Gastrocnemius medialis (tissue), 4 donors: Measurements from ENCODE around the gene ARHGEF17. TPM values are rescaled to one million over a fixed set of nuclear protein-coding genes. Genes with fewer than 3 reads are reported as not detected.

Experiments used
- ATAC-seq, 2 donors: fragments of 150-250 bp; one replicate each; pipeline ENCODE4 v1.9.1; 2016
- DNase-seq, 2 donors: peaks; one replicate each; pipeline ENCODE4 v3.0.0-alpha.2; 2019
- H3K27ac ChIP-seq, 4 donors: fragments of 200-600 bp; sonication (generic); 1 replicate in 1 of 4; 2 replicates in 3 of 4; pipeline ENCODE4 v1.5.1; 2016 to 2018; ENCODE audit warnings: mild to moderate bottlenecking in 2 of 4, moderate library complexity in 1 of 4
- H3K27me3 ChIP-seq, 3 donors: fragments of 200-600 bp; sonication (generic) in 2 of 3; 1 replicate in 1 of 3; 2 replicates in 2 of 3; pipeline versions ENCODE4 v1.5.1 to v1.6.0; 2016 to 2019; ENCODE audit warnings: mild to moderate bottlenecking in 1 of 3, moderate library complexity in 1 of 3
- H3K36me3 ChIP-seq, 2 donors: fragments of 200-600 bp; sonication (generic) in 1 of 2; one replicate each; pipeline ENCODE4 v1.5.1; 2017 to 2018
- H3K4me1 ChIP-seq, 2 donors: fragments of 200-600 bp; sonication (generic) in 1 of 2; one replicate each; pipeline ENCODE4 v1.5.1; 2016 to 2017; ENCODE audit warnings: mild to moderate bottlenecking in 2 of 2
- H3K4me3 ChIP-seq, 4 donors: fragments of 200-600 bp; sonication (generic) in 3 of 4; 1 replicate in 1 of 4; 2 replicates in 3 of 4; pipeline ENCODE4 v1.5.1; 2016 to 2019; ENCODE audit warnings: mild to moderate bottlenecking in 2 of 4
- H3K9me3 ChIP-seq, 3 donors: fragments of 200-600 bp; sonication (generic) in 2 of 3; 1 replicate in 1 of 3; 2 replicates in 2 of 3; pipeline ENCODE4 v1.5.1; 2016 to 2019
- POLR2A ChIP-seq, 2 donors: fragments of 450-650 bp; IDR thresholded peaks; one replicate each; pipeline ENCODE4 v1.6.1; 2017; ENCODE audit warnings: antibody characterized with exemption in 2 of 2, mild to moderate bottlenecking in 2 of 2, moderate library complexity in 2 of 2
- in situ Hi-C, 4 donors: fragments of 200-750 bp; cut with MboI; loops; one replicate each; pipeline versions ENCODE4 v1.15.0 to v1.8.0; 2017; ENCODE audit warnings: low sequenced_read_pairs in 4 of 4
- intact Hi-C: fragments of 100-400 bp; cut with DNase I; formaldehyde crosslinking; loops from one replicate; pipeline ENCODE4 v1.15.1; 2023; ENCODE audit warnings: low total_unique reads
- total RNA-seq, 4 donors: library from RNA; depleted of rRNA; stranded (reverse); fragments of >200 nt; gene quantifications; one replicate each; pipeline versions ENCODE4 v1.1.0 to v1.2.3, GENCODE V29; 2016
- TF ChIP-seq, protein P1 (sequence below), 5 experiments: fragments of 450-650 bp in 3 of 5; fragments of 200-600 bp in 2 of 5; sonication (generic) in 2 of 5; IDR thresholded peaks in 4 of 5; conservative IDR thresholded peaks in 1 of 5; 1 replicate in 4 of 5; 2 replicates in 1 of 5; pipeline ENCODE4 v1.5.1; 2016 to 2019; ENCODE audit warnings: antibody characterized with exemption in 5 of 5, mild to moderate bottlenecking in 3 of 5, moderate library complexity in 3 of 5

Gene ARHGEF17
- total RNA-seq, 4 donors from 2014 or later: 8.9 to 16.9 (median 13.9) TPM

DNA sequence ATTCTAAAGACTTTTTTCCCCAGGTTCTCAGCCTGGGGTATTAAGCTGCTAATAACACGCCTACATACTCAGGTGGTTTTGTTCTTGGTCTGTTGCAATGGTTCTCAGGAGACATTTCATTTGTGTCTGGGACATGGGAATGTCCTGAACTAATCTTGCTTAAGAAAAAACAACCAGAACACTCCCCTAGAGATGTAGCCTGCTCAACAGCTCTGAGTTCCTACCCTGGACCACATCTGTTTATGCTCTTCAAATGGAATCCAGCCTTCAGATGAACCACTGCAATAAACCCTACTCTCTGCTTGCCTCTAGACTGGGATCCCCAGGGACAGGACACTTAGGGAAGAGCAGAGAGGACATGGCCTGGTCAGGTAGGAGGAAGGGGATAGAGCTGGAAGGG is 98.1 kb downstream of the ARHGEF17 start:
- H3K4me1 ChIP-seq: peaks cover 4 to 9% of the 10 kb centered on the region in 2 donors
- no peak overlapping the region for H3K4me3 ChIP-seq
- intact Hi-C loops: no loop called here
- in situ Hi-C loops: loop anchor here (5.0 to 10.0 kb wide), 2 partner anchors 249 to 256 kb away; no protein-coding TSS in a partner anchor
- peaks cover 0 to 13% of the 10 kb centered on the region in 2 donors for H3K36me3 ChIP-seq
- no peak for ATAC-seq
- TF ChIP-seq, protein P1, sequence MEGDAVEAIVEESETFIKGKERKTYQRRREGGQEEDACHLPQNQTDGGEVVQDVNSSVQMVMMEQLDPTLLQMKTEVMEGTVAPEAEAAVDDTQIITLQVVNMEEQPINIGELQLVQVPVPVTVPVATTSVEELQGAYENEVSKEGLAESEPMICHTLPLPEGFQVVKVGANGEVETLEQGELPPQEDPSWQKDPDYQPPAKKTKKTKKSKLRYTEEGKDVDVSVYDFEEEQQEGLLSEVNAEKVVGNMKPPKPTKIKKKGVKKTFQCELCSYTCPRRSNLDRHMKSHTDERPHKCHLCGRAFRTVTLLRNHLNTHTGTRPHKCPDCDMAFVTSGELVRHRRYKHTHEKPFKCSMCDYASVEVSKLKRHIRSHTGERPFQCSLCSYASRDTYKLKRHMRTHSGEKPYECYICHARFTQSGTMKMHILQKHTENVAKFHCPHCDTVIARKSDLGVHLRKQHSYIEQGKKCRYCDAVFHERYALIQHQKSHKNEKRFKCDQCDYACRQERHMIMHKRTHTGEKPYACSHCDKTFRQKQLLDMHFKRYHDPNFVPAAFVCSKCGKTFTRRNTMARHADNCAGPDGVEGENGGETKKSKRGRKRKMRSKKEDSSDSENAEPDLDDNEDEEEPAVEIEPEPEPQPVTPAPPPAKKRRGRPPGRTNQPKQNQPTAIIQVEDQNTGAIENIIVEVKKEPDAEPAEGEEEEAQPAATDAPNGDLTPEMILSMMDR (IDR thresholded peaks at IDR 0.05 in 4 of 5, conservative IDR thresholded peaks at IDR 0.05 in 1 of 5): no peak
- no peak for TF ChIP-seq POLR2A (IDR thresholded peaks at IDR 0.05)
- H3K27me3 ChIP-seq: no peaks in the 10 kb centered on the region
- DNase-seq: no peak
- no peaks in the 10 kb centered on the region for H3K9me3 ChIP-seq
- no peak overlapping the region for H3K27ac ChIP-seq

DNA sequence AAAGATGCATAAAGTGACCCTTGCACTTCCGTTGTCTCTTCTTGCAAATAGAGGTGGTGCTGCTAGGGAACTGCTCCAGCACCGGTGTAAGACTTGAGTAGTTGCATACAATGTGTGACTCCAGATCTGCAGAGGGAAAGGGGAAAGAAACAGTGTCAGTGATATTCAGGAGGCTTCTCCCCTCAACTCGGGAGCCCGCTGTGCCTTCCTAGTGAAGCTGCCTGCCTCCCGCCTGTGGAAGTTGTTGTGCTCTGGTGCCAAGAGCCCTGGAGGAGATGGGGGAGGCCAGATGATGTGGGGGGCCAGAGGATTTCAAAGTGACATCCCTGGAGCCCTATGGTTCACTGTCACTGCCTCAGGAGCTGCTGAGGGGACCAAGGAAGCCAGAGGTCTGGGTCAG is 98.5 kb downstream of the ARHGEF17 start:
- TF ChIP-seq POLR2A (IDR thresholded peaks at IDR 0.05): no peak
- TF ChIP-seq, protein P1 (IDR thresholded peaks at IDR 0.05 in 4 of 5, conservative IDR thresholded peaks at IDR 0.05 in 1 of 5): no peak
- ATAC-seq: no peak
- intact Hi-C loops: no loop called here

DNA sequence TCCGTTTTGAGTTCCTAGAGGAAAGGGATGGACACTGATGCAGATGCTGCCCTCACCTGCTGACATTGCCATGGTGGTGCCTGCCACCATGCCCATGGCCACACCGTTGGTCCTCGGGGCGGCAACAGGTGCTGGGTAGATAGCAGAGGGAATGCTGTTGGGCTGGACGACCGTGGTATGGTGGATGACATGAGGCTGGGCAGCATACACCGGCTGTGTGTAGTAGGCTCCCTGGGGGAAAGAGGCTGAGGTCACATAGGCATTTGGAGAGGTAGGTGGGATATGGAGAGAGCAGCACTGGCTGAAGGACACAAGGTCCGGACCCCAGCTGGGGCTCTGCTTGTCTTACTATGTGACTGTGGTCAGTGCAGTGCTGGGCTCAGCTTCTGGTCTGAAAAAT is 101.4 kb downstream of the ARHGEF17 start:
- TF ChIP-seq, protein P1 (IDR thresholded peaks at IDR 0.05 in 4 of 5, conservative IDR thresholded peaks at IDR 0.05 in 1 of 5): no peak
- TF ChIP-seq POLR2A (IDR thresholded peaks at IDR 0.05): no peak
- Histone ChIP-seq H3K4me1 (peaks cover 6 to 13% of the 10 kb centered on the region in 2 donors), H3K27me3 (no peaks in the 10 kb centered on the region), H3K9me3 (no peaks in the 10 kb centered on the region), H3K27ac (no peak overlapping the region), H3K4me3 (no peak overlapping the region), H3K36me3 (peaks cover 0 to 13% of the 10 kb centered on the region in 2 donors)
- ATAC-seq (no peak), DNase-seq (no peak)
- intact Hi-C loops: no loop called here
- in situ Hi-C loops: loop anchor here (5.0 to 10.0 kb wide), 2 partner anchors 245 to 253 kb away; no protein-coding TSS in a partner anchor

More for the DNA sequence above, 98.5 kb downstream of the ARHGEF17 start:
- Histone ChIP-seq H3K36me3 (peaks cover 0 to 13% of the 10 kb centered on the region in 2 donors), H3K4me3 (no peak overlapping the region), H3K27ac (no peak overlapping the region), H3K4me1 (peaks cover 4 to 9% of the 10 kb centered on the region in 2 donors), H3K27me3 (no peaks in the 10 kb centered on the region), H3K9me3 (no peaks in the 10 kb centered on the region)
- DNase-seq: no peak
- in situ Hi-C loops: loop anchor here (5.0 to 10.0 kb wide), 2 partner anchors 248 to 256 kb away; no protein-coding TSS in a partner anchor

- in situ Hi-C loops (no loop called here), intact Hi-C loops (no loop called here)
- Histone ChIP-seq H3K27ac (no peak overlapping the region), H3K27me3 (no peaks in the 10 kb centered on the region), H3K36me3 (peaks cover 0 to 13% of the 10 kb centered on the region in 2 donors), H3K4me1 (peaks cover 16 to 25% of the 10 kb centered on the region in 2 donors), H3K9me3 (no peaks in the 10 kb centered on the region), H3K4me3 (no peak overlapping the region)
- ATAC-seq (no peak), DNase-seq (no peak)
- TF ChIP-seq, protein P1 (IDR thresholded peaks at IDR 0.05 in 4 of 5, conservative IDR thresholded peaks at IDR 0.05 in 1 of 5): no peak
- TF ChIP-seq POLR2A (IDR thresholded peaks at IDR 0.05): no peak
Observed at GRCh38 chr11:73410627-73411026, 102.6 kb downstream of the ARHGEF17 start.

- no peak for ATAC-seq
- TF ChIP-seq, protein P1 (IDR thresholded peaks at IDR 0.05 in 4 of 5, conservative IDR thresholded peaks at IDR 0.05 in 1 of 5): no peak
- TF ChIP-seq POLR2A (IDR thresholded peaks at IDR 0.05): no peak
- in situ Hi-C loops: no loop called here
Observed at GRCh38 chr11:73411031-73411430, 103.0 kb downstream of the ARHGEF17 start.

More at GRCh38 chr11:73411031-73411430, 103.0 kb downstream of the ARHGEF17 start:
- H3K36me3 ChIP-seq: peaks cover 0 to 13% of the 10 kb centered on the region in 2 donors
- no peak for DNase-seq
- no peak overlapping the region for H3K4me3 ChIP-seq
- no peaks in the 10 kb centered on the region for H3K9me3 ChIP-seq
- peaks cover 20 to 29% of the 10 kb centered on the region in 2 donors for H3K4me1 ChIP-seq
- no peak overlapping the region for H3K27ac ChIP-seq
- intact Hi-C loops: no loop called here
- H3K27me3 ChIP-seq: no peaks in the 10 kb centered on the region
